Parathyroid adenoma (tissue), 2 donors: Measurements from ENCODE around the gene GJD4.

ENCODE experiments used
- H2AFZ ChIP-seq: fragments of 300-600 bp; sonication (generic); one replicate; pipeline ENCODE4 v1.7.0; 2017; ENCODE audit warnings: antibody characterized with exemption, mild to moderate bottlenecking
- H3K27ac ChIP-seq: fragments of 300-600 bp; sonication (generic); one replicate; pipeline ENCODE4 v1.7.0; 2017
- H3K27me3 ChIP-seq: fragments of 300-600 bp; sonication (generic); one replicate; pipeline ENCODE4 v1.7.0; 2017; ENCODE audit warnings: low read length; ENCODE audit not compliant: control insufficient read depth, insufficient read depth
- H3K36me3 ChIP-seq: fragments of 300-600 bp; sonication (generic); one replicate; pipeline ENCODE4 v1.7.0; 2017; ENCODE audit warnings: low read length; ENCODE audit not compliant: control insufficient read depth, insufficient read depth
- H3K4me1 ChIP-seq: fragments of 300-600 bp; sonication (generic); one replicate; pipeline ENCODE4 v1.7.0; 2017; ENCODE audit warnings: control low read depth
- H3K4me2 ChIP-seq: fragments of 300-600 bp; sonication (generic); one replicate; pipeline ENCODE4 v1.7.0; 2017; ENCODE audit warnings: low read length
- H3K4me3 ChIP-seq: fragments of 300-600 bp; sonication (generic); one replicate; pipeline ENCODE4 v1.7.0; 2017; ENCODE audit warnings: low read depth, low read length
- H3K79me2 ChIP-seq: fragments of 300-600 bp; sonication (generic); one replicate; pipeline ENCODE4 v1.7.0; 2017; ENCODE audit warnings: control low read depth
- H3K9ac ChIP-seq: fragments of 300-600 bp; sonication (generic); one replicate; pipeline ENCODE4 v1.7.0; 2017; ENCODE audit warnings: mild to moderate bottlenecking
- H3K9me3 ChIP-seq: fragments of 300-600 bp; sonication (generic); one replicate; pipeline ENCODE4 v1.7.0; 2017; ENCODE audit warnings: low read length; ENCODE audit not compliant: control insufficient read depth
- TF ChIP-seq, protein P1 (sequence below): fragments of 300-600 bp; sonication (generic); IDR thresholded peaks from one replicate; pipeline ENCODE4 v1.7.0; 2017; ENCODE audit warnings: antibody characterized with exemption, mild to moderate bottlenecking
- donor health status: primary hyperparathyroidism.

GJD4 gene, protein sequence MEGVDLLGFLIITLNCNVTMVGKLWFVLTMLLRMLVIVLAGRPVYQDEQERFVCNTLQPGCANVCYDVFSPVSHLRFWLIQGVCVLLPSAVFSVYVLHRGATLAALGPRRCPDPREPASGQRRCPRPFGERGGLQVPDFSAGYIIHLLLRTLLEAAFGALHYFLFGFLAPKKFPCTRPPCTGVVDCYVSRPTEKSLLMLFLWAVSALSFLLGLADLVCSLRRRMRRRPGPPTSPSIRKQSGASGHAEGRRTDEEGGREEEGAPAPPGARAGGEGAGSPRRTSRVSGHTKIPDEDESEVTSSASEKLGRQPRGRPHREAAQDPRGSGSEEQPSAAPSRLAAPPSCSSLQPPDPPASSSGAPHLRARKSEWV

DNA sequence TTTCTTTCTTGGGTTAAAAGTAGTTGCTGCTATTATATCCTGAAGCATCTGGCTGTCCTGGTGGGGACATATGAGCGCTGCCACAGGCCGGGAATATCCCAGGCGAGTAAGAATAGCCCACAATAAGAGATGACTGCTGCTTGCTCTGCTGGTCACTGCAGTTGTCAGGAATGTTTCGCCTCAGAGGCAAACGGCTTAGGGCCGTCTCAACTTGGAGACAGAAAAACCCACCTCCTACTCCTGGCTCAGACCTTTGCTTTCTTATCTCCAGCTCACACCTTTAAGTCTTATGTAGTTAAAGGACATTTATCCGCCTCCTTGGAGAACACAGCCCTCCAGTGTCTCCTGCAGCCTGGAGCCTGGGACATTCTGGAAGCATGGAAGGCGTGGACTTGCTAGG lies at the start of gene GJD4:
Gene GJD4, plus strand, starts transcription at position 151 of the 400 bp plus-strand sequence. Its CDS starts 227 bp downstream, at position 378.
- H3K36me3 ChIP-seq = no peaks in the 10 kb centered on the region
- TF ChIP-seq, protein P1, sequence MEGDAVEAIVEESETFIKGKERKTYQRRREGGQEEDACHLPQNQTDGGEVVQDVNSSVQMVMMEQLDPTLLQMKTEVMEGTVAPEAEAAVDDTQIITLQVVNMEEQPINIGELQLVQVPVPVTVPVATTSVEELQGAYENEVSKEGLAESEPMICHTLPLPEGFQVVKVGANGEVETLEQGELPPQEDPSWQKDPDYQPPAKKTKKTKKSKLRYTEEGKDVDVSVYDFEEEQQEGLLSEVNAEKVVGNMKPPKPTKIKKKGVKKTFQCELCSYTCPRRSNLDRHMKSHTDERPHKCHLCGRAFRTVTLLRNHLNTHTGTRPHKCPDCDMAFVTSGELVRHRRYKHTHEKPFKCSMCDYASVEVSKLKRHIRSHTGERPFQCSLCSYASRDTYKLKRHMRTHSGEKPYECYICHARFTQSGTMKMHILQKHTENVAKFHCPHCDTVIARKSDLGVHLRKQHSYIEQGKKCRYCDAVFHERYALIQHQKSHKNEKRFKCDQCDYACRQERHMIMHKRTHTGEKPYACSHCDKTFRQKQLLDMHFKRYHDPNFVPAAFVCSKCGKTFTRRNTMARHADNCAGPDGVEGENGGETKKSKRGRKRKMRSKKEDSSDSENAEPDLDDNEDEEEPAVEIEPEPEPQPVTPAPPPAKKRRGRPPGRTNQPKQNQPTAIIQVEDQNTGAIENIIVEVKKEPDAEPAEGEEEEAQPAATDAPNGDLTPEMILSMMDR = no peak
- no peak within 1 kb of the TSS for H2AFZ ChIP-seq
- H3K9me3 ChIP-seq = no peaks in the 10 kb centered on the region
- no peak within 1 kb of the TSS for H3K9ac ChIP-seq
- H3K4me2 ChIP-seq = no peak within 1 kb of the TSS
- H3K4me1 ChIP-seq = no peaks in the 10 kb centered on the region
- no peak within 1 kb of the TSS for H3K4me3 ChIP-seq
- no peak within 1 kb of the TSS for H3K27ac ChIP-seq
- no peaks in the 10 kb centered on the region for H3K27me3 ChIP-seq
- H3K79me2 ChIP-seq = no peaks in the 10 kb centered on the region

DNA sequence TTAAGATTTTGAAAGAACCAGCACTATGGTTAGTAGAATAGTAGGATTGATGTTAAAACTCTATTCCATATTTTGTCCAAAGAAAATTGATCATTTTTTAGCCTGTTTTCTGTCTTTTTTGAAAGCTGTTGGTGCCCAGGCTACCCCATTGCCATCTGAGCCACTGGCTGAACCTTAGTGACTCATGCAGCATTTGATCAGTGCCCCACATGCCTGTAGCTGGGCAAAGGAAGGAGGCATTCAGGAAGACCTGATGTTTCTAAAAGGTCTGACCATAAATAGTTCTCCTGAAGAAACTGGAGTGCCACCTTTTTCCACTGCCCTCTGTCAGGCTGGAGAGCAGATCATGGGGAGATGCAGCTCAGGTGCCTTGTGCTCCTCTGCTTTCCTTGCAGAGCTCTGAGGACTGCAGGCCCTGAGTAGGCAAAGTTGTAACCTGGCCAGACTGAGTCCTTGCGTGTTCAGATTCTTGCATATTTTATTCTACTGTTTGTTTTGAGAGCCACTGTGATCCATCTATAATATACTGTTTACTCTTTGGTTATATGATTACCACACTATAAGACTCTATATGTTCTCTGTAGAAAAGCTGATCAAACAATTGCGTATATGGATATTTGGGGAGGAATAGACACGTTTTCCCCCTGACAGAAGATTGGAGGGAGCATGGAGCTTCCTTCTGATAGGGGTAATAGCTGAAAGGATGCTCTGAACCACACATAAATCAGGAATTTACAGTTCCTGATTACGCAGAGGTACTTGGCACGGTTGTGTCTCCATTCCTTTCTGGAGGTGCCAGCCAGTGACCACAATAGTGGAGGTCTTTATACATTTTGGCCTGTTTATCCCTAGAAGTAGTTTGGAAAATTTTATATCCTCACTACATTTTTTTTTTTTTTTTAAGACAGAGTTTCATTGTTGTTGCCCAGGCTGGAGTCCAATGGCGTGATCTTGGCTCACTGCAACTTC lies 48.9 kb upstream of the GJD4 start:
- Histone ChIP-seq H3K4me2 (no peak overlapping the region), H3K4me1 (no peaks in the 10 kb centered on the region), H3K9me3 (no peaks in the 10 kb centered on the region), H2AFZ (no peak overlapping the region), H3K36me3 (no peaks in the 10 kb centered on the region), H3K79me2 (no peaks in the 10 kb centered on the region), H3K4me3 (no peak overlapping the region), H3K27ac (no peak overlapping the region), H3K27me3 (no peaks in the 10 kb centered on the region), H3K9ac (no peak overlapping the region)
- TF ChIP-seq, protein P1 = no peak

DNA sequence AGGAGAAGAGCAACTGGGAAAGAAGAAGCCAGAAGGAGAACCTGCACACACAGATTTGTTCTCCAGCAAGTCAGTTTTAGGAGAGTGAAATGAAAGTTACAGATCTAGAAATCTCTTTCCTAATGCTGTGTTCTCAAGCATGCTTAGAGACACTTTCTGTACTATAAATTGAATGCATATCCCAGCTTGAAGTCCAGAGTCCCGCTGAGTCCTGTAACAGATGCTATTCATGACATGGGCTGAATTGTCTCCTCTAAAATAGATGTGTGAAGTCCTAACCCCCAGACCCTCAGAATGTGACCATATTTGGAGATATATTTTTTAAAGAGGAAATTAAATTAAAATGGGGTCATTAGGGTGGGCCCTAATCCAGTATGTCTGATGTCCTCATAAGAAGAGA lies 46.9 kb upstream of the GJD4 start:
- H3K4me2 ChIP-seq = no peak overlapping the region
- H3K4me1 ChIP-seq = no peaks in the 10 kb centered on the region
- no peak overlapping the region for H3K27ac ChIP-seq
- H3K36me3 ChIP-seq = no peaks in the 10 kb centered on the region
- no peak overlapping the region for H2AFZ ChIP-seq
- no peaks in the 10 kb centered on the region for H3K9me3 ChIP-seq
- H3K27me3 ChIP-seq = no peaks in the 10 kb centered on the region
- no peak overlapping the region for H3K9ac ChIP-seq
- TF ChIP-seq, protein P1 = no peak
- no peaks in the 10 kb centered on the region for H3K79me2 ChIP-seq
- no peak overlapping the region for H3K4me3 ChIP-seq

DNA sequence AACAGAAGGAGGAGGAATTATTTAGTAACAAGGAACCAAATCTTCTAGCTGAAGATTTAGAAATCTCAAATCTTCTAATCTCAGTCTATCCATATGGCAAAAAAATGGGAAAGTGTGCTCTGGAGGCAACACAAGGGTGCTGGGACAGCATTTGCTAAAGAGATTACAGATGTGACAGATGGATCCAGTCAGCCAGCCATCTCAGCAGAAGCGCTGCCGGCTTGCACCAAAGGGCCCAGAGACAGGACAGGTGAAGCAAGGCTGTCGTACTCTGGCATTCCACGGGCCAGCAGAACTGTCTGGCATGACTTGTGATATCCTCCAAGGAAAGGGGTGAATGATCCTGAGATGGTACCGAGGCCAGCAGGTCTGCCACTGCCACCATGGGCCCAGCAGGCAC lies 45.7 kb upstream of the GJD4 start:
- TF ChIP-seq, protein P1 = no peak
- no peaks in the 10 kb centered on the region for H3K9me3 ChIP-seq
- no peak overlapping the region for H3K27ac ChIP-seq
- H3K9ac ChIP-seq = no peak overlapping the region
- no peak overlapping the region for H3K4me2 ChIP-seq
- no peak overlapping the region for H3K4me3 ChIP-seq
- no peaks in the 10 kb centered on the region for H3K36me3 ChIP-seq
- H2AFZ ChIP-seq = no peak overlapping the region
- no peaks in the 10 kb centered on the region for H3K4me1 ChIP-seq
- no peaks in the 10 kb centered on the region for H3K27me3 ChIP-seq
- no peaks in the 10 kb centered on the region for H3K79me2 ChIP-seq
